CD4-positive, alpha-beta T cell (primary cell): ENCODE data around the gene GPR4. TPM values are rescaled to one million over a fixed set of nuclear protein-coding genes. Genes with fewer than 3 reads are reported as not detected.
"Not testable (repeated sequence)": the region's sequence is repeated elsewhere in the genome, so short reads cannot be mapped to it uniquely, and the experiment has no call there.

Source experiments
- ATAC-seq: fragments of 200-7000 bp; cut with Tn5 transposase; one replicate; pipeline ENCODE4 v1.10.0; 2022; ENCODE audit warnings: mild to moderate bottlenecking; ENCODE audit not compliant: poor library complexity
- CTCF ChIA-PET: fragments of 350-600 bp; sonication (Branson Sonifier 250); formaldehyde crosslinking; loops from one replicate; lab custom pipeline; 2021; ENCODE audit warnings: antibody characterized with exemption, inconsistent platforms; lab: Charles Lee
- POLR2A ChIA-PET: fragments of 350-600 bp; sonication (Branson Sonifier 250); formaldehyde crosslinking; loops from one replicate; lab custom pipeline; 2021; ENCODE audit warnings: antibody characterized with exemption, inconsistent platforms; lab: Charles Lee
- DNase-seq, 14 experiments: peaks; one replicate each; pipeline ENCODE4 v3.0.0-alpha.2; 2013 to 2020; ENCODE audit warnings: mixed read lengths in 2 of 14
- H3K27ac ChIP-seq, 2 donors: one replicate each; pipeline versions ENCODE4 v1.5.1 to v1.7.0; 2013; ENCODE audit warnings: low read length in 2 of 2, low read depth in 1 of 2, mild to moderate bottlenecking in 1 of 2
- H3K27me3 ChIP-seq, 2 experiments: 1 replicate in 1 of 2; 2 replicates in 1 of 2; pipeline versions ENCODE4 v1.6.1 to v1.7.0; 2013; ENCODE audit warnings: low read length in 2 of 2, control low read depth in 1 of 2, mild to moderate bottlenecking in 1 of 2, moderate library complexity in 1 of 2; ENCODE audit not compliant: insufficient read depth in 2 of 2, control insufficient read depth in 1 of 2
- H3K36me3 ChIP-seq: one replicate; pipeline ENCODE4 v1.6.1; 2013; ENCODE audit warnings: low read length, control low read depth; ENCODE audit not compliant: insufficient read depth
- H3K4me1 ChIP-seq: one replicate; pipeline ENCODE4 v1.6.1; 2013; ENCODE audit warnings: low read length, control low read depth; ENCODE audit not compliant: insufficient read depth
- H3K4me3 ChIP-seq: one replicate; pipeline ENCODE4 v1.5.1; 2013; ENCODE audit warnings: mild to moderate bottlenecking, low read length, moderate library complexity
- H3K9me3 ChIP-seq, 2 experiments: 1 replicate in 1 of 2; 2 replicates in 1 of 2; pipeline versions ENCODE4 v1.6.1 to v1.7.0; 2013; ENCODE audit warnings: low read length in 2 of 2, mild to moderate bottlenecking in 2 of 2, control low read depth in 1 of 2, moderate library complexity in 1 of 2; ENCODE audit not compliant: control insufficient read depth in 1 of 2, insufficient read depth in 1 of 2
- H3K27ac Mint-ChIP-seq: one replicate; pipeline ENCODE4 v1.8.0; 2020; ENCODE audit warnings: mixed read lengths
- H3K27me3 Mint-ChIP-seq: one replicate; pipeline ENCODE4 v1.8.0; 2021; ENCODE audit warnings: mixed read lengths
- H3K36me3 Mint-ChIP-seq: one replicate; pipeline ENCODE4 v1.8.0; 2021; ENCODE audit warnings: low read depth, mixed read lengths
- H3K4me1 Mint-ChIP-seq: one replicate; pipeline ENCODE4 v1.8.0; 2021; ENCODE audit warnings: low read depth, mixed read lengths
- H3K4me3 Mint-ChIP-seq: one replicate; pipeline ENCODE4 v1.8.0; 2020; ENCODE audit warnings: mild to moderate bottlenecking, mixed read lengths
- H3K9me3 Mint-ChIP-seq: one replicate; pipeline ENCODE4 v1.8.0; 2020; ENCODE audit warnings: mixed read lengths
- intact Hi-C, 2 experiments: fragments of 100-400 bp; cut with DNase I in 1 of 2; cut with micrococcal nuclease in 1 of 2; formaldehyde crosslinking; loops; one replicate each; pipeline versions ENCODE4 v1.15.1 to v1.9.0; 2023 to 2025; cut with DNase I, micrococcal nuclease
- total RNA-seq, 174 experiments: library from RNA in 2 of 174; stranded (reverse) in 2 of 174; gene quantifications; one replicate each; pipeline ENCODE4 v1.2.3 and lab custom pipeline; 2021 to 2026
- TF ChIP-seq, protein P1 (sequence below): fragments of 200-600 bp; IDR thresholded peaks from one replicate; pipeline ENCODE4 v1.8.0; 2022; ENCODE audit warnings: antibody characterized with exemption, mild to moderate bottlenecking

GPR4 gene
- total RNA-seq, 2 experiments from 2014 or later, result not detected

DNA sequence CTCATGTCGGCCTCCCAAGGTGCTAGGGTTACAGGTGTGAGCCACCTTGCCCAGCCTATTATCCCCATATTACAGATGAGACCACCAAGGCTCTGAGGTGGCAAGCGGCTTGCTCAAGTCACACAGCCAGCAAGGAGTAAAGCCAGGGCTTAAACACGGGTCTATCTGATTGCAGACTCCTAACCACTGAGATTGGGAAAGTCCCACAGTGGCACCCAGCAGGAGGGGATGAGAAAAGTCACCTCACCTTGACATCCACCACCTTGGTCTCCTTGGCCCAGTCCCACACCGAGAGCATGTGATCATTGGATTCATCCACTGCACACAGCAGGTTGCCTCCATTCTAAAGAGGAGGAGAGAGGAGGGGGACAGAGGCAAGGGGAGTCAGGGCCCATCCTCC is 27.7 kb upstream of the GPR4 start:
- Histone ChIP-seq H3K36me3 (peaks cover 41% of the 10 kb centered on the region), H3K4me1 (no peaks in the 10 kb centered on the region), H3K27me3 (no peaks in the 10 kb centered on the region), H3K4me3 (no peak overlapping the region), H3K9me3 (no peaks in the 10 kb centered on the region), H3K27ac (no peak overlapping the region)
- Mint-ChIP-seq H3K27me3 (no peaks in the 10 kb centered on the region), H3K4me3 (no peak overlapping the region), H3K36me3 (peaks cover 25% of the 10 kb centered on the region), H3K9me3 (no peaks in the 10 kb centered on the region), H3K4me1 (no peaks in the 10 kb centered on the region), H3K27ac (no peak overlapping the region)
- DNase-seq (no peak), ATAC-seq (no peak)
- POLR2A ChIA-PET, result no interaction called here
- intact Hi-C loops, result no loop called here
- TF ChIP-seq, protein P1, sequence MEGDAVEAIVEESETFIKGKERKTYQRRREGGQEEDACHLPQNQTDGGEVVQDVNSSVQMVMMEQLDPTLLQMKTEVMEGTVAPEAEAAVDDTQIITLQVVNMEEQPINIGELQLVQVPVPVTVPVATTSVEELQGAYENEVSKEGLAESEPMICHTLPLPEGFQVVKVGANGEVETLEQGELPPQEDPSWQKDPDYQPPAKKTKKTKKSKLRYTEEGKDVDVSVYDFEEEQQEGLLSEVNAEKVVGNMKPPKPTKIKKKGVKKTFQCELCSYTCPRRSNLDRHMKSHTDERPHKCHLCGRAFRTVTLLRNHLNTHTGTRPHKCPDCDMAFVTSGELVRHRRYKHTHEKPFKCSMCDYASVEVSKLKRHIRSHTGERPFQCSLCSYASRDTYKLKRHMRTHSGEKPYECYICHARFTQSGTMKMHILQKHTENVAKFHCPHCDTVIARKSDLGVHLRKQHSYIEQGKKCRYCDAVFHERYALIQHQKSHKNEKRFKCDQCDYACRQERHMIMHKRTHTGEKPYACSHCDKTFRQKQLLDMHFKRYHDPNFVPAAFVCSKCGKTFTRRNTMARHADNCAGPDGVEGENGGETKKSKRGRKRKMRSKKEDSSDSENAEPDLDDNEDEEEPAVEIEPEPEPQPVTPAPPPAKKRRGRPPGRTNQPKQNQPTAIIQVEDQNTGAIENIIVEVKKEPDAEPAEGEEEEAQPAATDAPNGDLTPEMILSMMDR, result no peak
- CTCF ChIA-PET, result no interaction called here

DNA sequence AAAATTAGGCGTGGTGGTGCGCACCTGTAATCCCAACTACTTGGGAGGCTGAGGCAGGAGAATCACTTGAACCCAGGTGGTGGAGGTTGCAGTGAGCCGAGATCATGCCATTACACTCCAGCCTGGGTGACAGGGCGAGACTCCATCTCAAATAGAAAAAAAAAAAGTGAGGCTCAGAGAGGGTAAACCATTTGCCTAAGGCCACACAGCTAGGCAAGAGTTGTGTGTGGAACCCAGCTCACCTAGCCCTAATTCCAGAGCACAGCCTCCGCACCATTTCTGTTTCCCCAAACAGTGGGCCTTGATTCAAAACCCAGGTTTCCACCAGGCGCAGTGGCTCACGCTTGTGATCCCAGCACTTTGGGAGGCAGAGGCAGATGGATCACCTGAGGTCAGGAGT is 26.2 kb upstream of the GPR4 start:
- H3K9me3 ChIP-seq, H3K27me3 Mint-ChIP-seq, ATAC-seq, intact Hi-C loops, H3K4me1 Mint-ChIP-seq, H3K4me1 ChIP-seq, H3K4me3 ChIP-seq, CTCF ChIA-PET, H3K27ac ChIP-seq, H3K9me3 Mint-ChIP-seq, H3K27me3 ChIP-seq, POLR2A ChIA-PET, DNase-seq, H3K4me3 Mint-ChIP-seq, H3K27ac Mint-ChIP-seq: not testable (repeated sequence)
- peaks cover 37% of the 10 kb centered on the region for H3K36me3 Mint-ChIP-seq
- peaks cover 50% of the 10 kb centered on the region for H3K36me3 ChIP-seq

DNA sequence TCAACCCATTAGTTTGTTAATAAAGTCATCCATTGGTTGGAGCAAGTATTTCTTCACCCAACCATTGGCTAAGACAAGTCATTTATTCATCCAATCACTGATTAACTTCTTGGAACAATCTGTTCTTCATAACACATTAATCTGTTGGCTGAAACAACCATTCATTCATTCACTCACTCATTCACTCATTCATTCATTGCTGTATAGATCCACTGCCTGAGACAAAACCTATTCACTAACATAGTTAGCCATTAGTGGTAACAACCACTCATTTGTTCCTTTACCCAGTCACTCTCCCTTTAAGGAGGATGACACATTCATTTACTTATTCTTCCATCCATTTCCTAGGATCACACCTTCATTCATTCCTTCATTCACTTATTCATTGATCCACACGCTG is 22.0 kb upstream of the GPR4 start:
- H3K27ac ChIP-seq, result no peak overlapping the region
- no peak for ATAC-seq
- intact Hi-C loops, result no loop called here
- ChIA-PET CTCF (no interaction called here), POLR2A (no interaction called here)
- Mint-ChIP-seq H3K36me3 (peaks cover 74% of the 10 kb centered on the region), H3K27me3 (no peaks in the 10 kb centered on the region), H3K4me1 (no peaks in the 10 kb centered on the region), H3K9me3 (no peaks in the 10 kb centered on the region), H3K27ac (no peak overlapping the region), H3K4me3 (no peak overlapping the region)
- H3K9me3 ChIP-seq, result no peaks in the 10 kb centered on the region
- no peak for DNase-seq
- no peaks in the 10 kb centered on the region for H3K4me1 ChIP-seq
- no peak overlapping the region for H3K4me3 ChIP-seq
- peaks cover 59% of the 10 kb centered on the region for H3K36me3 ChIP-seq
- TF ChIP-seq, protein P1, result no peak
- no peaks in the 10 kb centered on the region for H3K27me3 ChIP-seq

DNA sequence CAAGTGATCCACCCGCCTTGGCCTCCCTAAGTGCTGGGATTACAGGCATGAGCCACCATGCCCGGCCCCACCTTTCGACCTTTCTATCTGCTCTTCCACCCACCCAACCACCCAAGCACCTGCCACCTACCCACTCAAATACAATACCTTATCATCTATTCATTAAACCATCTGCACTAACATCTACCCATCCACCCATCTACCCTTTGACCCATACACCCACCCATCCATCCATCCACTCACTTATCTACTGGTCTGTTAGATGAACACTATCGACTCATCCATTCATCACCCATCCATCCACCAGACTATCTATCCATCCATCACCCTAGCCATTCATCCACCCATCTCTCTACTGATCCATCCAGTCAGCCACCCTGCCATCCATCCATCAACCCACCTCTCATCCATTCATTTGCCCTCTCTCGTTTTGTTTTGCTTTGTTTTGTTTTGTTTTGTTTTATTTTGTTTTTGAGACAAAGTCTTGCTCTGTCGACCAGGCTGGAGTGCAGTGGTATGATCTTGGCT is 20.0 kb upstream of the GPR4 start:
- H3K4me1 Mint-ChIP-seq, result no peaks in the 10 kb centered on the region
- no peaks in the 10 kb centered on the region for H3K4me1 ChIP-seq
- no peaks in the 10 kb centered on the region for H3K9me3 ChIP-seq
- no peak overlapping the region for H3K4me3 ChIP-seq
- ChIA-PET CTCF (interaction anchor here (0.7 kb wide), 1 partner anchor 532 kb away, joined by 3 read pairs; no protein-coding TSS in a partner anchor), POLR2A (no interaction called here)
- H3K27me3 ChIP-seq, result no peaks in the 10 kb centered on the region
- peaks cover 62% of the 10 kb centered on the region for H3K36me3 ChIP-seq
- peaks cover 77% of the 10 kb centered on the region for H3K36me3 Mint-ChIP-seq
- no peak overlapping the region for H3K4me3 Mint-ChIP-seq
- no peak for ATAC-seq
- no peaks in the 10 kb centered on the region for H3K27me3 Mint-ChIP-seq
- DNase-seq, result no peak
- intact Hi-C loops, result no loop called here
- no peaks in the 10 kb centered on the region for H3K9me3 Mint-ChIP-seq
- TF ChIP-seq, protein P1, result no peak
- no peak overlapping the region for H3K27ac Mint-ChIP-seq
- no peak overlapping the region for H3K27ac ChIP-seq
